Measurements from ENCODE around the gene CDK6. TPM values are rescaled to one million over a fixed set of nuclear protein-coding genes. Genes with fewer than 3 reads are reported as not detected.

CDK6 gene
- total RNA-seq, 1 donor from 2014 or later = 23.3 TPM

GRCh38 chr7:92843034-92843760, 6.8 kb upstream of the CDK6 start:
- Mint-ChIP-seq H3K4me3 (ENCODE audit: low read depth) (no peak overlapping the region), H3K4me1 (ENCODE audit: low read depth) (no peaks in the 10 kb centered on the region), H3K27me3 (peaks cover 47% of the 10 kb centered on the region), H3K9me3 (ENCODE audit: low read depth) (no peaks in the 10 kb centered on the region), H3K27ac (no peak overlapping the region), H3K36me3 (ENCODE audit: insufficient read depth) (no peaks in the 10 kb centered on the region)
- no peak for TF ChIP-seq CTCF (IDR thresholded peaks at IDR 0.05; ENCODE audit: unreplicated experiment)
- no peak for DNase-seq (ENCODE audit: low spot score, unreplicated experiment)

- no peaks in the 10 kb centered on the region for H3K36me3 Mint-ChIP-seq (ENCODE audit: insufficient read depth)
- TF ChIP-seq CTCF (IDR thresholded peaks at IDR 0.05; ENCODE audit: unreplicated experiment) = no peak
- H3K27ac Mint-ChIP-seq = no peak overlapping the region
- H3K4me1 Mint-ChIP-seq (ENCODE audit: low read depth) = peaks cover 4% of the 10 kb centered on the region
- DNase-seq (ENCODE audit: low spot score, unreplicated experiment) = no peak
- no peak overlapping the region for H3K4me3 Mint-ChIP-seq (ENCODE audit: low read depth)
- no peaks in the 10 kb centered on the region for H3K9me3 Mint-ChIP-seq (ENCODE audit: low read depth)
- peaks cover 55% of the 10 kb centered on the region for H3K27me3 Mint-ChIP-seq
These were observed 4.8 kb upstream of the CDK6 start for GRCh38 chr7:92841192-92841591.

DNA sequence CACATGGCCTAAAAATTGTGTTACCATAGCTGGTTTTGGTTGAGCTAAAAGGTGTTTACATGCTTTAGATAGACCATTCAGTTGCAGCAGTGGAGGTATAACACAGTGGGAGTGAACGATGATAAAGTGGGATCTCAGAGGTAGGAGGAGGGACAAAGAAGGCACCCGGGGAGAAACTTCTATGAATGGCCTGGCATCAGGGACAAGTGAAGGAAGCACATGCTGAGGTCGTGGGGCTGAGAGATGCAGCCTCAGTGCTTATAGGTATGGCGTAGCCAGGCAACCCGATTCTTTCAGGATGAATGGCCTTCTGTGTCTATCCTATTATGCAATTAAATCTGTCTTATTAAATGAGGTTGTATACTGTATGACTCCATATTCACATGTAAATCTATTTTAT, 3.9 kb upstream of the CDK6 start:
- no peak for TF ChIP-seq CTCF (IDR thresholded peaks at IDR 0.05; ENCODE audit: unreplicated experiment)
- H3K9me3 Mint-ChIP-seq (ENCODE audit: low read depth) = no peaks in the 10 kb centered on the region
- H3K36me3 Mint-ChIP-seq (ENCODE audit: insufficient read depth) = no peaks in the 10 kb centered on the region
- H3K27ac Mint-ChIP-seq = no peak overlapping the region
- no peak for DNase-seq (ENCODE audit: low spot score, unreplicated experiment)
- H3K4me1 Mint-ChIP-seq (ENCODE audit: low read depth) = peaks cover 10% of the 10 kb centered on the region
- no peak overlapping the region for H3K4me3 Mint-ChIP-seq (ENCODE audit: low read depth)
- H3K27me3 Mint-ChIP-seq = peaks cover 63% of the 10 kb centered on the region

DNA sequence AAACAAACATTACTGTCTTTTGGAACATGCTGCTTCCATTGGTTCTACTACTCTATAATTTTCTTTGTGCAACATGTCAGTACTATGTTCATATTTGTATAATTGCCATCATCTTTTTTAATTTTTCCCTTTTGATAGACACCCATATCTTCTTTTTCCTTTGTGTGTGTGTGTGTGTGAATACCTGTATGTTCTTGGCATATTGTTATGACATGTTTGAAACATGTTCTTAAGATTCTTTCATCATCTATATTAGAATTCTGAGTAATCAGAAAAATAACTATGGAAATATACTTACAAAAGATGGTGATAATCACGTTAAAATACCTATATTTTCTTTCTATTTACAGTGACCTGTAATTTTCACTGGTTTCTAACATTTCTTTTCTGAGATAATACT, 3.5 kb upstream of the CDK6 start:
- no peak overlapping the region for H3K4me3 Mint-ChIP-seq (ENCODE audit: low read depth)
- no peak for DNase-seq (ENCODE audit: low spot score, unreplicated experiment)
- no peaks in the 10 kb centered on the region for H3K9me3 Mint-ChIP-seq (ENCODE audit: low read depth)
- no peaks in the 10 kb centered on the region for H3K36me3 Mint-ChIP-seq (ENCODE audit: insufficient read depth)
- no peak overlapping the region for H3K27ac Mint-ChIP-seq
- TF ChIP-seq CTCF (IDR thresholded peaks at IDR 0.05; ENCODE audit: unreplicated experiment) = no peak
- peaks cover 11% of the 10 kb centered on the region for H3K4me1 Mint-ChIP-seq (ENCODE audit: low read depth)
- peaks cover 64% of the 10 kb centered on the region for H3K27me3 Mint-ChIP-seq

- H3K27me3 Mint-ChIP-seq = peaks cover 59% of the 10 kb centered on the region
- H3K36me3 Mint-ChIP-seq (ENCODE audit: insufficient read depth) = no peaks in the 10 kb centered on the region
- H3K4me1 Mint-ChIP-seq (ENCODE audit: low read depth) = peaks cover 11% of the 10 kb centered on the region
- H3K4me3 Mint-ChIP-seq (ENCODE audit: low read depth) = no peak overlapping the region
- no peak for TF ChIP-seq CTCF (IDR thresholded peaks at IDR 0.05; ENCODE audit: unreplicated experiment)
- no peak for DNase-seq (ENCODE audit: low spot score, unreplicated experiment)
- H3K27ac Mint-ChIP-seq = no peak overlapping the region
- no peaks in the 10 kb centered on the region for H3K9me3 Mint-ChIP-seq (ENCODE audit: low read depth)
These were observed 2.6 kb upstream of the CDK6 start for GRCh38 chr7:92838934-92839333.
